Femur (tissue), 1 donor: ENCODE measurements around the gene TNS4.

ENCODE experiments used
- DNase-seq: peaks from one replicate; pipeline ENCODE4 v3.0.0-alpha.2; 2017

Gene TNS4

DNA sequence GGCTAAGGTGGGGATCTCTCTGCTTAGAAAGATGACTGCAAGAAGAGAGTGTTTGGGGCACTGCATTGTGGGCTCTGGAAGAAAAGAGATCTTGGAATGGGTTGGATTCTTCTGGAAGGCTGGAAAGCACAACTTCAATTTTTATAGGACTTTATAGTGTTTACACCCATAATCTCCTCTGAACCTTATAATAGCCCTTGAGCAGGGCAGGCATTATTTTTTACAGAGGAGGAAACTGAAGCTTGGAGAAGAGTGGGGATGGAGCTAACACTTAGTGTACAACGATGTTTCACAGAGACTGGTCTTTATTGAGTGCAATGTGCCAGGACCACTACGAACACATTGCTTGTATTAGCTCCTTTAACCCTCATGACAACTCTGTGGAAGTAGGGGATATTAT lies 10.4 kb downstream of the TNS4 start:
- DNase-seq: no peak

DNA sequence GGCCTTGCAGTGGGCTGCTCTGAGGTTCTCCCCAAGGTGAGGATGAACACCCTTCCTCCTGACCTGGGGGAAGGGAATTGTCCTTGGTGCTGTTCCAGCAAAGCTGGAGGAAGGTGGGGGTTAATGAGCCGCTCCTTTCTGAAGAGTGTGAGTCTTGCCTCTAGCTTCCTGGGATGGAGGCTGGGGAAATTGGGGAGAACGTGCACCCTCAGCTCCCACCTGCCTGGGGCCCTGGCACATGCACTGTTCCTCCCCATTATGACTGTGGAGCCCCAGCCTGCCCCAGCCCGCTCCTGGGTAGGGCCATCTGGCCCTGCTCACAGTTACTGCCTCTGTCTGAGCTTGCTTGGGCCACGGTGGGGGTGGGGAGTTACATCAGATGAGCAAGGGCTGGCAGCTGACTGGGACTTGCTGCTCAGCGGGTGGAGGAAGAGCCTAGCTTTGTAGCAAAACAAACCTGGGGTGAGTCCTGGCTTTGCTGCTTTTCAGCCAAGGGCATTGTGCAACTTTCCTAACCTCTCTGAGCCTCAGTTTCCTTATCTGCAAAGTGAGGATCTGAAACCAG lies 11.1 kb downstream of the TNS4 start:
- DNase-seq: no peak

DNA sequence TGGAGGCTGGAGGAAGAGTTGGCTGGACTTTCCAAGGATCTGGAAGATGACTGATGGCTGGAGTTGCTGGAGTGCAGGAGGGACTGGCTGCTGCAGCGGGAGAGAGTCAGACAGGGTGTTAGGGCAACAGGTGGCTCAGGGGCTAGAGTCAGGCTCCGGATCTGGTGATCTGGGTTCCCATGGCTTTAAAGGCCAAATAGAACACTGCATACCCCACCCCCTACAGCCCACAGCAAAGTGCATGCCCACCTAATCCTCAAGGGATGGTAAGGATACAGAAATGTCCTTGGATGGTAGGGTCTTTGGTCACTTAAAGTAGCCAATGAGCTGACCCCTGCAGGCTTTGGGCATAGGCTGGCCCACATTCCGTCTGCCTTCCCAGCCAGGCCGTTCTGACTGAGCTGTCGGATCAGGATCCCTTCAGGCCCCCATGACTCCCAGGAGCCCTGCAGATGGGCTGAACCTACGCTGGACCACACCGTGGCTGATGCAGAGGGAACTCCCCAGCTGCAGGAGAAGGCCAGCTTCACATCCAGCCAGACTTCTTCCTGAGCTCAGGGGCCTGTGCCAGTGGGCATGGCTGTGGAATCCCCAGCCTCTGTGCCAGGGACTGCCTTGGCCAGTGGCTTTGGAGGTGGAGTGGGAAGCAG lies 13.9 kb downstream of the TNS4 start:
- no peak for DNase-seq

DNA sequence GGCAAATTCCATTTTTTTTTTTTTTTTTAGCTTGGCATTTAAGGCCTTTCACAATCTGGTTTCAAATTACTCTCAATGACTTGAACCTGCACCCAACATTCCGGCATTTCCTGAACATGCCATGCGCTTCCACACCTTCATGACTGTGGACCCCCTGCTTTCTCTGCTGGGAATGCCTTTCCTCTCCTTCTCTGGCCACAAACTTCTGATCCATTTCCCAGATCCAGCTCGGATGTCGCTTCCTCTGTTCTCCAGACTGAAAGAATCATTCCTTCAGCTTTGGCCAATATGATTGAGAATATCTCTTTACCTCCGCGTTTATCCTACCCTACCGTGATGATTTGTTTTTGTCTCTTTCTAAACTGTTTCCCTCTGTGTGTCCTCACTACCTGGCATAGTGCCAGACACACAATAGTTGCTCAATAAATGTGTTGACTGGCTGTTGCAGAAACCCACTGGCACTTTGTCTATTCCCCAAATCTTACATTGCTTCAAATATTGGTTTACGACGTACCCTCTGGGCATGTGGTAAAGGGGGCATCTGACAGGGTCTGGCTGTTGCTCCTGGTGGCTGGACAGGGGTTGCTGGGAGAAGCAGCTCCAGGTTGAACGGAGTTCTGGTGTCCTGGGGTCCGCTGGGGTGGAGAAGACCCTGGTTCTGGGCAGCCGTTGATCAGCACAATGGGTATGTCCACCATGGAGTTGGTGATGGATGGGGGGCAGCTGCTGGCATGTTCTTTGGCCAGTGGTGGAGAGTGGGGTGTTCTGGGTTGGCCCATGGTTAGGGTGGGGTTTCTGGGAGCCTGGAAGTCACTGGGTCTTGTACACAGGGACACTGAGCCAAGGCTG lies 14.7 kb downstream of the TNS4 start:
- DNase-seq: no peak

DNA sequence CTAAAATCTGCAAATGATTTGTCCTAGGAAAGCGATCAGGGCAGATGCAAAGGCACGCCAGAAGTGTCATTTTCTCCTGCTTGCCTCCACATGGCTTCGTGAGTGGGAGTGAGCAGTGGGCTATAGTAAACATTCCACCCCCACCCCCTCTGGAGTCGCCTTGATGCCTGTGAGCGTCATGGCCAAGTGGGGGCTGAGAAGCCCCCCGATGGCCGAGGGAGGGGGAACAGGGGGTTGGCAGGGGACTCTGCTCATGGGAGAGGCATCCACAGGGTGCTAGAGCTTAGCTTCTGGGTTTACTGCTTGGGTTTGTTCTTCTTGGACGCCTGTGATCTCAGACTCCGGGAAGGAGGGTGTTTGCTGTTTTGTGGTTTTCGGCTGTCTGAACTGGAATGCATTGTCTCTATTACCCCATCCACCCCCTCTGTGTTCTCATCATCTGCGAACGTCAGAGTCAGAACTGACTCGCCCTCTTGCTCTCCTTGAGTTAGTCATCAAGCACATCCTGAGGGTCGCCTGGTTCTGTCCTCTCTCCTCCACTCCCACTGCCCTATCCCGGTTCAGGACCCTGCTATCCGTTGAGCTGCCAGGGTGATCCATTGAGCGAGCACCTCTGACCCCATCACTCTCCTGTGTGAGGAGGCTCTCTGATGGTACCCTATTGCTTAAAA lies 15.4 kb downstream of the TNS4 start:
- DNase-seq: peak; percentile 53

DNA sequence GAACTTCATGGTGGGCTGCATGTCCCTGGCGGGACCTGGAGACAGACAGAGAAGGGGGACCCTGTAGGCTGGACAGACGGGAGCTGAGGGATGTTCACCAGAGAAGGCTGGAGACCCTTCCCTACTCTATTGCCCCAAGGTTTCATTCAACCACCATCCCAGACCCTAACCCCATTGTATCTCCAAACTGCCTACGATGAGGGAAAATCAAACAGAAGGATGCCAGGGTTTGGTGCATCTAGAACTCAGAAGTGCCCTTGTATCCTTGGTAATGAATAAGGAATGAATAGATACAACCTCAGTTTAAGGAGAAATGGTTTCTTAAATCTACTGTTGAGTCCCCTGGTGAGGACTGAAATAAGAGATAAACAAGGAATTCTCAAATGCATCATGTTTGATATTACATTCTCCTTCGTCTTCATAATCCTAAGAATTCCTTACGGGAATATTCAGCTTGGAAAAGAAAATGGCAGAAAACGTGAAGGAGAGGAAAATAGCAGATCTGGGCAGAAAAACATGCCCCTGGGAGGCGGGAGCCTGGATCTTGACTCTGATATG lies 16.4 kb downstream of the TNS4 start:
- no peak for DNase-seq

DNA sequence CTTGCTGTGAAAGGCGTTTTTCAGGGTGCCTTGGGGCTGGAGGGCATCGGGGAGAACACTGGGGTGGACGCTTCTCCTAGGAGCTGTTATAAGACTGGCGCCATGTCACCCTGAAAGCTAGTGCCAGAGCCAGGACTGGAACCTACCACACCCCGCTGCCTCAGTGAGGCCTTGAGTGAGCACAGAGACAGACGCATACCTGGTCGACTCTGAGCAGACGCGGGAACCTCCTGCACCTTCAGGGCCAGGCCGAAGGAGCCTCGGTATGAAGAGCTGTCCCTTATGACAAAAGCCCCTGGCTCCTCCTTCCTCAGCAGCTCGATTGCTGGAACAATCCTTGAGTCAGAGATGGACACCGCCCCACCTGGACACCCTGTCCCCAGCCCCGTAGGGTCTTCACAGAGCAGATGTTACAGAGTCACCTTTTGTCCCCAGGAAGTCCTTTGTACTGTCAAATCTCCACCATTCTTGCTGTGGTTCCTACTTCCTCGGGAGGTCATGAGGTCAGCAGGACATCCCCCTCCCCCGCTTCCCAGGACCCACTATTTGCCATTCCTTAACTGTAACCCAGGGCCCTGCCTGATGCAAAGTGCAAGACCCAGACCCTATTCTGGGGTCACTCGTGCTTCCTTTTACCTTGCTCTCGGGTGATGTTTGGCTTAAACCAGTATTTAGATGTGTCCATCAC lies 17.0 kb downstream of the TNS4 start:
- DNase-seq: no peak

DNA sequence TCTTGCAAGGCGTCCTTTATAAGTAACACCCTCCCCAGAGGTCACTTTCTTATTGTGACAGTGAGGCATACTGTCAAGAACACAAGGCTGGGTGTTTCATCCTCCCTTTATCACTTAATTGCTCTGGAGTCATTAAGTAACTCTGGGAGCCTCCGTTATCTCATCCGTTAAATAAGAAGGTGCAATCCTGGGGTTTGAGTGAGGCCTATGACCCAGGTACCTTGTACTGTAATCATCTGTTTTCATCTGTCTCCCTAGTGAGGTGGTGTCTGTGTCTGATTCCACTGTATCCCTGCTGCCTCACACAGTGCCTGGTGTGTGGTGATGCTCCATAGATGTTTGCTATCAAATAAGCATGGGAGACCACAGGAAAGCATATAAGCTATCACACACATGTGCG lies 17.7 kb downstream of the TNS4 start:
- DNase-seq: no peak

DNA sequence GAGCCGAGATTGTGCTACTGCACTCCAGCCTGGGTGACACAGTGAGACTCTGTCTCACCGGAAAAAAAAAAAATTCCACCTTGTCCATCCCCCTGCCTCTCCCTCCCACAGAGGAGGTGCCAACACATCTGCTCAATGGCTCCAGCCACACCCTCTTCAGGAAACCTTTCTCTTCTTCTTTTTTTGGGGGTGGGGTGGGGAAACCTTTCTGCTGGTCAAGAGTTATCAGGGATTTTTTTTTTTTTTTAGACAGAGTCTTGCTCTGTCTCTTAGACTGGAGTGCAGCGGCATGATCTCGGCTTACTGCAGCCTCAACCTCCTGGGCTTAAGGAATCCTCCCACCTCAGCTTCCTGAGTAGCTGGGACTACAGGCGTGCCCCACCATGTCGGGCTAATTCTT lies 18.7 kb downstream of the TNS4 start:
- DNase-seq: no peak

DNA sequence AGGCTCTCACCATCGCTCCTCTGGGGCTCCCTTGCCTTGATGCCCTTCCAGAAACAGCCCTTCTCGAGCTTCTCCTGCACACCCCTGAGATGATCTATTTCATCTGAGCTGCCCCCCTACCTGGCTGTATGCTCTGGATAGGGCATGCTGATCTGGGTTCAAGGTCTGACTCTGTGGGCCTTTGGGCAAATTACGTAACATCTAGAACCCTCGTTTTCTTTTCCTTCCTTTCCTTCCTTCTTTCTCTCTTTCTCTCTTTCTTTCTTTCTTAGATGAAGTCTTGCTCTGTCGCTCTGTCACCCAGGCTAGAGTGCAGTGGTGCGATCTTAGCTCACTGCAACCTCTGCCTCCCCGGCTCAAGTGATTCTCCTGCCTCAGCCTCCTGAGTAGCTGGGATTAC lies 20.3 kb downstream of the TNS4 start:
- no peak for DNase-seq

DNA sequence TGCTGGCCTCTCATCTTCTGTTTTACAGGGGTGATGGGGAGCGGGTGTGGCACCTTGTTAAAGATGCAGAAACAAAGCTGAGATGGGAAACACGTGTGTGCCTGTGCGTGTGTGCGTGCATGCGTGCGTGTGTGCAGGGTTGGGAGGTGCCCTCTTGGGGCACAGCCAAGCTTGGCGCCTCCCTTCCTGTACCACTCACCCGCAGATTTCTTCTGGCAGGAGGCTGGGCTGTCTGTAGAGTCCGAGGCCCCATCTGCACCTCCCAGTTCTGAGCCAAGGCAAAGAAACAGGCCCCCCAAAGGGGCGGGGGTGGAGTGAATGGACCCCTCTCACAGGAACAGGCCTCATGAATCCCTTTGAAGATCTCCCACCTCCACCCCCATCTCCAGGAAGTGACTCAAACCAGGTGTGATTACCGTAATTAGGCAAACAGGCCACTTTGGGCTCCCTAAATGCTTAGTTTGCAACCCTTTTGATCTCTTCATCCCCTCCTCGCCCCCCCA lies 20.9 kb downstream of the TNS4 start:
- no peak for DNase-seq

DNA sequence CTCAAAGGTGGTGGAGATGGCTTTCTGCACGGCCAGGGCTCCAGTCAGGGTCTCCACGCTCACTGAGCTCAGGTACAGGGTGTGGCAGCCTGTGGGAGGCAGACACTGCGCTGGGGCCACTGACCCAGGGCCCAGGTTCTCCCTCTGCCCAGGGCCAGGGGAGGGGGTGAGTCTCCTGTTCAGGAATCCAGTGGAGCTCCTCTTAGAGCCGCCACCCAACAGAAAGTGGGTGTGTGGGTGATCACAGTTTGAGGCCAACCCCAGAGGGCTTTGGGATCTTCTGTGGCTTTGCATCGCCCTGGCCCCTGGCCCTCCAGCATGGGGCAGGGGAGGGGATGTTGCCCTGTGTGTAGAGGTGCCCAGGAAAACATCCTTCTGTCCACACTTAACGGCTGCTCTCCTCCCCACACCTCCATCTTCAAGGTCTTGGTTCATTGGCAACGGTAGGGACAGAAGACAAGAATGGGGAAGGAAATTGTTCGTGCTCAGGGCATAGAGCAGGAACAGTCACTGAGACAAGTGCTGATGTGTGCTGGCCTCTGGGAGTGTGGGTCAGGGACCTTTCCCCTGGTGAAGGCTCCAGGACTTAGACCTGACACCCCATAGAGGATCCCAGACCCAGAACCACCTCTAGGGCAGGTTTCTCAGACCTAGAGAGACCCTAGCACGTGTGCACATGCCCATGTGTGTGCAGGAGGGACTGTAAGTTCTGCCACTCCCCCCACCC lies 21.5 kb downstream of the TNS4 start:
- no peak for DNase-seq

DNA sequence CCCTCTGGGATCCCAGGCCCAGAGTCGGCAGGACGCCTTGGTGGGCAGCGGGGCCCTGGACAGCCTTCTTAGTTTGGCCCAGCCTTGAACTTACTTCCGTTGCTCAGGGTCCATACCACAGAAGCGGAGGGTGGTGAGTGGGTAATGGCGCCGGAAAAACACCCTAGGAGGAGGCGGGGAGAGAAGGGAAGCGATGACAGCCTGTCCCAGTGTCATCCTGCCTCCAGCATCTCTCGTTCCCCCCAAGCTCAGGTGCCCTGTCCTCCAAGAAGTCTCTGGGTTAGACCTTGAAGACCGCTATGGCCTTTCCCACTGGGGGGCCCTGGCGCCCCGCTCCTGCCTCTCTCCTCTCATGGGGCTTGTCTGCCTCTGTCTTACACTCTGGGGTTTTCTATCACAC lies 22.9 kb downstream of the TNS4 start:
- no peak for DNase-seq

DNA sequence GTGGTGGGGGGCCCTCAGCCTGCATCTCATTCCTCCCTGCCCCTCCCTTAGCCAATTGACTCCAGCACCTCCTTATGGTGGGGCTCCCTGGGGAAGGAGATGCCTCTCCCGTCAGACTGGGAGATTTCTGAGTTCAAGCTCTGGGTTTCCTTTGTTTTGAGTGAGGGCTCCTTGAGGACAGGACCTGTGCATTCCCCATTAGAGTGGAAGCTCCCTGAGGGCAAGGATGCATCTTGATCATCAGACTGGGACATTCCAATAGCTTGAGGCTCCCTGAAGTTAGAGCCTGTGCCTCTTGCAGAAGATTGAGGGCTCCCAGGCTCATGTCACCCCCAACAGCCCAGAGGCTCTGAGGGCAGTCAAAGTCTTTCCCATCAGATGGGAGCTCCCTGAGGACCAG lies 23.6 kb downstream of the TNS4 start:
- no peak for DNase-seq

DNA sequence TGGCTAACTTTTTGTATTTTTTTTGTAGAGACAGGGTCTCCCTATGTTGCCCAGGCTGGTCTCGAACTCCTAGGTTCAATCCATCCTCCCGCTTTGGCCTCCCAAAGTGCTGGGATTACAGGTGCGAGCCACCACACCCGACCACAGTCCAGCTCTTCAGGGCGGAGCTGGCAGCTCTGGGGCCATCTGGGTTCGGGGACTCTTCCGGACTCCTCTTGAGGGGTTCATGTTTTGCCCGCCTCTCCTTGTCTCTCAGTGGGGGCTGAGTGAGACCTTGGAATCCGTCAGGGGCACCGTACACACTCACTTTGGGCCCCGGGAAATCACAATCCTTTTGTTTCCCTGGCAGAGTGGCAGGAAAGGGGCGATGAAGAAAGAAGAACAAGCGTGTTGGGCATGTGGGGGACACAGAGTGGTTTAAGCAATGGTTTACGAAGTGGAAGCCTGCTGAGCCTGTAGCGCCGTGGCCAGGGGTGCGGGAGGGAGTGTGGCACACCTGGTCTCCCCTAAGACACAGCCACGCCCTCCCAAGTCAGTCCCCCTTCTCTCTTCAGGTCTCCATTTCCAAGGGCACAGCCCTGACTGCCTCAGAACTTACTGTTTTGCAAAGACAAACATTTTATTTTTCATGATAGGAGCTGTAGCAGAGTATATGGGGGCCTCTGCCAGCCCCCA lies 26.1 kb downstream of the TNS4 start:
- DNase-seq: no peak

DNA sequence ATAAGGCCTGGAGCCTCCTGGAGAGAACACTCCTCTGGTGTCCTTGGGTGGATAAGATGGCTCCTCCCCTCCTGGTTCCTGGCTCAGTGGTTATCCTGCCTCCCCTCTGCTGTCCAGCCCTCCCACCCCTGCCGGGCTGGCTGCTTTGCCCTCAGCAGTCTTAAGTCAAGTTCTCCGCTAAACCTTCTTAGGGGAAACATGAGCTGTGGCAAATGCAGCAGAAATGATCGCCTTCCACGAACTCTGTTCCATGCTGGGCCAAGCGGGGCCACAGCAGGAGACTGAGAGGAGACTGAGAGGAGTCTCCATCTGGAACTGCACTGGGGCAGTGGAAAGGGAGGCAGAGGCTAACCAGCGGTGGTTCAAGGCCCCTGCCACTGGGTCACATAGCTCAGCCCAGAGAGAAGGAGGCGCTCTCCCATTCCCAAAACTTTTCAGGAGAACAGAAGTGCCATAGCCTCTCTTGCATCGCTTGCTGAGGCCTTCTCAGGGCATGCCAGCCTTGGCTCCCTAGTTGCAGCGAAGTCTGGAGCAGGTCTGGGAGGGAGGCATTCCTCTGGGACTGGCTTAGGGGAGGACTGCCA lies 26.9 kb downstream of the TNS4 start:
- no peak for DNase-seq

DNA sequence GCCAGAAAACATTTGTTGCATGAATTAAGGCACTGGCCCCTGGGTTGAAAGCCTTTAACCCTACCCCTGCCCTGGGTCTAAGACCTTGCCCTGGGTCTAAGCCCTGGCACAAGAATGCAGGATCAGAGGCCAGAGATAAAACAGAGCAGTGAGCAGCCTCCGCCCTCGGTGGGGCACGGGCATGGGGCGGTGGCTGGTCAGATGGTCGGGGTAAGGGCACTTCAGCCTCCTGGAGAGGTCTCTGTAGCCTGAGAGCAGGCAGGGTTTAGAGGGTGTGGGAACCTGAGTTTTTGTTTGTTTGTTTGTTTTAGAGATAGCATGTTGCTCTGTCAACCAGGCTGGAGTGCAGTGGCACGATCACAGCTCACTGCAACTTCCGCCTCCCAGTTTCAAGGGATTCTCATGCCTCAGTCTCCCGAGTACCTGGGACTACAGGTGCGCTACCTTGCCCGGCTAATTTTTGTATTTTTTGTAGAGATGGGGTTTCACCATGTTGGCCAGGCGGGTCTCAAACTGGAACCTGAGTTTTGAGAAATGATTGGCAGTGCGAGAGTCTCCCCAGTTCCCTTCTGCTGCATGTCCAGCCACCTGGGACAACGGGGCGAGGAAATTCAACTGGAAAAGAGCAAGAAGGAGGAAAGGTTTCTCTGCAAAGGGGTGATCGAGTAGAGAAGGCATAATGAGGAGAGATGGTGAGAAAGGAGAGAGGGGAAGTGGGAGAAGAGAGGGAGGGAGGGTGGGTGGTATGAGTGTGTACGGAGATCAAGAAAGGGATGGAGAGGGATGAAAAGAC lies 27.7 kb downstream of the TNS4 start:
- DNase-seq: no peak

DNA sequence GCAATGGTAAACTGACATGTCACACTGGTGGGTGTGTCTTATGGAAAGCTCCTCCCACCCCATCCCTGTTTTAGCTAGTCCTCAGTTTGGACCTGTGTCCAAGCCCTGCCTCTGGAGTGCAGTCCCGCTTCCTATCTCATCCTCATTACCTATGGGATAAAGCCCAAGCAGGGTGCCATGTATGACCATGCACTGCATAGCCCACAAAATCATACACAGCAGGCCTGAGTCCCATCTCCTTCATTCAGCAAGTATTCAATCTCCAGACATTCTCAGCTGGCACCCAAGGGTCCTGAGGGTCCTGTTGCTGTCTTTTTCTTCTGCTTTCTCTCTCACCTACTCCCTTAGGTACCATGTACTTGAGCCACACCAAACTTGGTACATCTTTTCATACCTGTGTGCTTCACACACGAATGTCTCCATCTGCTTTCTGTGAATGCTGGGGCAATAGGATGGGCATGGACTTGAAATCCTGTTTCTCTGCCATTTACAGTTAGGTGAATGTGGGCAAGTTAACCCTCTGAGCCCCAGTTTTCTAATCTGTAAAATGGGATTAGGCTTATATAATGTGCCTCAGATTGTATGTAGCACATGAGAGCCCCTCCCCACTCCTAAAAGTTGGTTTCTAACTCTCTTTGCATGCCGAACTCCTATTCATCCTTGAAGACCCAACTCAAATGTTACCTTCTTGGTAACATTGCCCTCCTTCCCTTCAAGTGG lies 28.5 kb downstream of the TNS4 start:
- no peak for DNase-seq
